Right atrium auricular region (tissue), 2 donors: Measurements from ENCODE around the gene AOC3. TPM values are rescaled to one million over a fixed set of nuclear protein-coding genes. Genes with fewer than 3 reads are reported as not detected.
"Not testable (repeated sequence)": the region's sequence is repeated elsewhere in the genome, so short reads cannot be mapped to it uniquely, and the experiment has no call there.

Experiments
- DNase-seq: peaks from one replicate; pipeline ENCODE4 v3.0.0-alpha.2; 2019; ENCODE audit warnings: low spot score
- H3K27ac ChIP-seq, 2 donors: fragments of 200-600 bp; sonication (generic); 1 replicate in 1 of 2; 2 replicates in 1 of 2; pipeline ENCODE4 v1.5.1; 2016 to 2019
- H3K27me3 ChIP-seq, 2 donors: fragments of 200-600 bp; sonication (generic); one replicate each; pipeline versions ENCODE4 v1.5.1 to v1.6.0; 2017 to 2019
- H3K36me3 ChIP-seq: fragments of 200-600 bp; sonication (generic); one replicate; pipeline ENCODE4 v1.5.1; 2016
- H3K4me1 ChIP-seq, 2 donors: fragments of 200-600 bp; sonication (generic); one replicate each; pipeline versions ENCODE4 v1.5.1 to v1.6.0; 2017 to 2019
- H3K4me3 ChIP-seq, 2 donors: fragments of 200-600 bp; sonication (generic); 1 replicate in 1 of 2; 2 replicates in 1 of 2; pipeline ENCODE4 v1.5.1; 2017 to 2019; ENCODE audit warnings: mild to moderate bottlenecking in 1 of 2, moderate library complexity in 1 of 2
- H3K9me3 ChIP-seq, 2 donors: fragments of 200-600 bp; sonication (generic); one replicate each; pipeline ENCODE4 v1.5.1; 2019
- CTCF ChIP-seq, 2 donors: fragments of 200-600 bp; sonication (generic); IDR thresholded peaks; one replicate each; pipeline ENCODE4 v1.5.1; 2019; ENCODE audit warnings: antibody characterized with exemption in 2 of 2
- total RNA-seq, 2 donors: library from RNA; depleted of rRNA; stranded (reverse); fragments of >200 nt; gene quantifications; one replicate each; pipeline ENCODE4 v1.1.0, GENCODE V29; 2016

AOC3 gene
- total RNA-seq, 2 donors from 2014 or later, result 7.8 to 10.3 TPM

GRCh38 chr17:42866216-42866615, 15.2 kb downstream of the AOC3 start:
- H3K4me1 ChIP-seq, result no peaks in the 10 kb centered on the region
- no peak for DNase-seq
- no peaks in the 10 kb centered on the region for H3K27me3 ChIP-seq
- no peak overlapping the region for H3K27ac ChIP-seq
- TF ChIP-seq CTCF (IDR thresholded peaks at IDR 0.05), result no peak
- H3K9me3 ChIP-seq, result peaks cover 0 to 3% of the 10 kb centered on the region in 2 donors
- no peak overlapping the region for H3K4me3 ChIP-seq
- no peaks in the 10 kb centered on the region for H3K36me3 ChIP-seq

- Histone ChIP-seq H3K27ac (no peak overlapping the region), H3K4me1 (no peaks in the 10 kb centered on the region), H3K9me3 (peaks cover 0 to 3% of the 10 kb centered on the region in 2 donors), H3K4me3 (no peak overlapping the region), H3K27me3 (no peaks in the 10 kb centered on the region), H3K36me3 (no peaks in the 10 kb centered on the region)
- no peak for DNase-seq
- no peak for TF ChIP-seq CTCF (IDR thresholded peaks at IDR 0.05)
Observed at GRCh38 chr17:42866631-42867575, 15.9 kb downstream of the AOC3 start.

GRCh38 chr17:42867694-42868261, 16.8 kb downstream of the AOC3 start:
- not testable (repeated sequence) for H3K36me3 ChIP-seq, H3K27me3 ChIP-seq, DNase-seq, H3K9me3 ChIP-seq, H3K4me3 ChIP-seq, H3K27ac ChIP-seq, H3K4me1 ChIP-seq

GRCh38 chr17:42868338-42868737, 17.3 kb downstream of the AOC3 start:
- no peak for TF ChIP-seq CTCF (IDR thresholded peaks at IDR 0.05)
- H3K27ac ChIP-seq, result no peak overlapping the region
- H3K4me3 ChIP-seq, result no peak overlapping the region
- no peak for DNase-seq
- no peaks in the 10 kb centered on the region for H3K27me3 ChIP-seq
- H3K36me3 ChIP-seq, result no peaks in the 10 kb centered on the region
- peaks cover 0 to 3% of the 10 kb centered on the region in 2 donors for H3K9me3 ChIP-seq
- no peaks in the 10 kb centered on the region for H3K4me1 ChIP-seq

GRCh38 chr17:42871647-42872046, 20.6 kb downstream of the AOC3 start:
- Histone ChIP-seq H3K4me3 (no peak overlapping the region), H3K36me3 (no peaks in the 10 kb centered on the region), H3K27me3 (no peaks in the 10 kb centered on the region), H3K4me1 (no peaks in the 10 kb centered on the region), H3K27ac (no peak overlapping the region), H3K9me3 (peaks cover 0 to 3% of the 10 kb centered on the region in 2 donors)
- TF ChIP-seq CTCF (IDR thresholded peaks at IDR 0.05), result no peak
- no peak for DNase-seq

- no peak for TF ChIP-seq CTCF (IDR thresholded peaks at IDR 0.05)
- no peak overlapping the region for H3K27ac ChIP-seq
- no peaks in the 10 kb centered on the region for H3K27me3 ChIP-seq
- no peak overlapping the region for H3K4me3 ChIP-seq
- H3K9me3 ChIP-seq, result peaks cover 0 to 3% of the 10 kb centered on the region in 2 donors
- no peaks in the 10 kb centered on the region for H3K4me1 ChIP-seq
- no peak for DNase-seq
- no peaks in the 10 kb centered on the region for H3K36me3 ChIP-seq
Observed at GRCh38 chr17:42872251-42872965, 21.4 kb downstream of the AOC3 start.
